ENCODE data around the gene GPN3. TPM values are rescaled to one million over a fixed set of nuclear protein-coding genes. Genes with fewer than 3 reads are reported as not detected.

GPN3 gene

GRCh38 chr12:110403146-110403975, 64.7 kb downstream of the GPN3 start, which contains the start of gene ANAPC7:
Gene ANAPC7, minus strand, starts transcription at chr12:110403708. Its CDS starts 81 bp downstream, at chr12:110403627.
- Histone ChIP-seq H3K4me3 (ENCODE audit: low read length) (peak within 1 kb of the TSS; percentile 97), H3K4me2 (ENCODE audit: low read length) (peak within 1 kb of the TSS; percentile 93), H3K9ac (ENCODE audit: low read depth, low read length) (peak within 1 kb of the TSS; percentile 98), H3K36me3 (ENCODE audit: insufficient read depth, low read length) (peaks cover 13% of the 10 kb centered on the region), H3K9me3 (replicated peaks; ENCODE audit: low read length) (no peaks in the 10 kb centered on the region), H3K27me3 (ENCODE audit: control insufficient read depth, insufficient read depth, low read length) (no peaks in the 10 kb centered on the region), H3K4me1 (ENCODE audit: control insufficient read depth, insufficient read depth, low read length) (peaks cover 5% of the 10 kb centered on the region)

Small RNA genes within 50 kb of the gene (small RNA-seq; reads per million reads assigned to genes)
- gene RF00278, result not detected
